ENCODE results near the gene PKD1L1. TPM values are rescaled to one million over a fixed set of nuclear protein-coding genes. Genes with fewer than 3 reads are reported as not detected.

PKD1L1 gene
- total RNA-seq, 1 donor from 2014 or later = 4.8 TPM

- H3K27me3 Mint-ChIP-seq (ENCODE audit: unreplicated experiment) = peaks cover 3% of the 10 kb centered on the region
- H3K4me1 Mint-ChIP-seq (ENCODE audit: unreplicated experiment) = no peaks in the 10 kb centered on the region
- no peak overlapping the region for H3K4me3 Mint-ChIP-seq (ENCODE audit: unreplicated experiment)
- H3K36me3 Mint-ChIP-seq (ENCODE audit: low read depth, unreplicated experiment) = no peaks in the 10 kb centered on the region
- no peak for TF ChIP-seq CTCF (IDR thresholded peaks at IDR 0.05; ENCODE audit: unreplicated experiment)
- DNase-seq (ENCODE audit: low spot score) = no peak
- H3K9me3 Mint-ChIP-seq (ENCODE audit: unreplicated experiment) = no peaks in the 10 kb centered on the region
- no peak overlapping the region for H3K27ac Mint-ChIP-seq (ENCODE audit: unreplicated experiment)
Measured at GRCh38 chr7:47885987-47886811, 62.1 kb downstream of the PKD1L1 start.

- Mint-ChIP-seq H3K27me3 (ENCODE audit: unreplicated experiment) (peaks cover 3% of the 10 kb centered on the region), H3K36me3 (ENCODE audit: low read depth, unreplicated experiment) (no peaks in the 10 kb centered on the region), H3K9me3 (ENCODE audit: unreplicated experiment) (no peaks in the 10 kb centered on the region), H3K4me1 (ENCODE audit: unreplicated experiment) (no peaks in the 10 kb centered on the region), H3K27ac (ENCODE audit: unreplicated experiment) (no peak overlapping the region), H3K4me3 (ENCODE audit: unreplicated experiment) (no peak overlapping the region)
- DNase-seq (ENCODE audit: low spot score) = no peak
- TF ChIP-seq CTCF (IDR thresholded peaks at IDR 0.05; ENCODE audit: unreplicated experiment) = no peak
Measured at GRCh38 chr7:47885309-47885986, 62.8 kb downstream of the PKD1L1 start.

DNA sequence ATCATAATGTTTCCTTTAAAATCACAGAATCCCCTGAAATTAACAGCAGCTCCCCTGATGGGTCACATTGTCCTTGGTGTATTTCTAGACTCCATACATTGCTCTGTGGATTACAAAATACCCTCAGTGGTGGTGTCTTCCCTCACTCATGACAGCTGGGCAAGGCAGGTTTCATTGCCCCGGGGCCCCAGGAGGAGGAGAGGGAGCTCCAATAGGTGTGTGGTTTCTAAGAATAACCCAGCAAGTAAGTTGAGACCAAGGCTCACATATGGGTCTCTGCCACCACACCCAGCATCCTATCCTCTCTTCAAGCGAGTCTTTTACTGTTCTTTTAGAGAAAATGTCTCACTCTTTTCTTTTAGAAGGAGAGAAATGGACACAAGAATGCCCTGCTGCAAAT, 63.6 kb downstream of the PKD1L1 start:
- no peak overlapping the region for H3K27ac Mint-ChIP-seq (ENCODE audit: unreplicated experiment)
- H3K4me1 Mint-ChIP-seq (ENCODE audit: unreplicated experiment) = no peaks in the 10 kb centered on the region
- H3K9me3 Mint-ChIP-seq (ENCODE audit: unreplicated experiment) = no peaks in the 10 kb centered on the region
- TF ChIP-seq CTCF (IDR thresholded peaks at IDR 0.05; ENCODE audit: unreplicated experiment) = no peak
- H3K27me3 Mint-ChIP-seq (ENCODE audit: unreplicated experiment) = peaks cover 3% of the 10 kb centered on the region
- H3K36me3 Mint-ChIP-seq (ENCODE audit: low read depth, unreplicated experiment) = no peaks in the 10 kb centered on the region
- H3K4me3 Mint-ChIP-seq (ENCODE audit: unreplicated experiment) = no peak overlapping the region
- DNase-seq (ENCODE audit: low spot score) = no peak

DNA sequence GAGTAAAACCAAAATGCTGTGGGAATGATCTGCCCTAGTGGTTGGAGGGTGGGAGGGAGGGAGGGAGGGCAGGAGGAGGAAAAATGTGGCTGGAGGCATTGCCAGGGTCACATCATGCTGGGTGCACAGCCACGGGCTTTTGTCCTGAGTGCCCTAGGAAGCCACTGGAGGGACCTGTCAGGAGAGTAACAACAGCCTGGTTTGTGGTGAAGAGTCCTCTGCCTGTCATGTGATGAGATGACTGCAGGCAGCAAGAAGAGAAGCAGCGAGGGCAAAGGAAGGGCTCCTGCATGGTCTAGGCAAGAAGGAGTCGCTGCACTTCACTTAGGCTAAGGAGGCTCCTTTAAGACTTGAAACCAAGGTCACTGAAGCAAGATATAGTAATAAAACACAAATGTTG, 65.6 kb downstream of the PKD1L1 start:
- Mint-ChIP-seq H3K36me3 (ENCODE audit: low read depth, unreplicated experiment) (no peaks in the 10 kb centered on the region), H3K27me3 (ENCODE audit: unreplicated experiment) (peaks cover 3% of the 10 kb centered on the region), H3K4me3 (ENCODE audit: unreplicated experiment) (no peak overlapping the region), H3K27ac (ENCODE audit: unreplicated experiment) (no peak overlapping the region), H3K4me1 (ENCODE audit: unreplicated experiment) (no peaks in the 10 kb centered on the region), H3K9me3 (ENCODE audit: unreplicated experiment) (no peaks in the 10 kb centered on the region)
- no peak for TF ChIP-seq CTCF (IDR thresholded peaks at IDR 0.05; ENCODE audit: unreplicated experiment)
- DNase-seq (ENCODE audit: low spot score) = no peak

DNA sequence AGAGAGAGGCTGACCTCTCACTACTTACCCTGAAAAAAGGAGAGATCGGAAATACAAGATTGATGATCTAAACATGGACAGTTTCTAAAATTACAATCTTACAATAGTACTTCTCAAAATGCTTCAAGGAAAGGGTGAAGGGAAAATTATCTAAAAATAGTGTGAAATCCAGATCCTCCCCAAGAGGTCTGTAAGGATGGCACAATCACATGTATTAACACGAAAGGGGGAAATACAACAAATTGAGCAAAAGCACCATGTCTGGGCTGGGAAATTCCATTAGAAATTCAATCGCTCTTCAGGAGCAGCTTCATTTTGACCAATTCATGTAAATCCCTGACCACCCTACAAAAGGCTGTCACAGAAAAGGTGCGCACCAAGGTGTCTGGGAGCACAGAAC, 67.0 kb downstream of the PKD1L1 start:
- Mint-ChIP-seq H3K27me3 (ENCODE audit: unreplicated experiment) (peaks cover 3% of the 10 kb centered on the region), H3K9me3 (ENCODE audit: unreplicated experiment) (no peaks in the 10 kb centered on the region), H3K27ac (ENCODE audit: unreplicated experiment) (no peak overlapping the region), H3K4me3 (ENCODE audit: unreplicated experiment) (no peak overlapping the region), H3K4me1 (ENCODE audit: unreplicated experiment) (no peaks in the 10 kb centered on the region), H3K36me3 (ENCODE audit: low read depth, unreplicated experiment) (no peaks in the 10 kb centered on the region)
- no peak for DNase-seq (ENCODE audit: low spot score)
- no peak for TF ChIP-seq CTCF (IDR thresholded peaks at IDR 0.05; ENCODE audit: unreplicated experiment)
